HG03175 (cell line): Measurements from ENCODE around the gene SLC9A4.

ENCODE experiments used
- ATAC-seq: cut with Tn5 transposase; IDR thresholded peaks from one replicate; pipeline ENCODE4 v1.9.1; 2021; ENCODE audit warnings: mild to moderate bottlenecking, moderate library complexity; ENCODE audit not compliant: unreplicated experiment

Gene SLC9A4

DNA sequence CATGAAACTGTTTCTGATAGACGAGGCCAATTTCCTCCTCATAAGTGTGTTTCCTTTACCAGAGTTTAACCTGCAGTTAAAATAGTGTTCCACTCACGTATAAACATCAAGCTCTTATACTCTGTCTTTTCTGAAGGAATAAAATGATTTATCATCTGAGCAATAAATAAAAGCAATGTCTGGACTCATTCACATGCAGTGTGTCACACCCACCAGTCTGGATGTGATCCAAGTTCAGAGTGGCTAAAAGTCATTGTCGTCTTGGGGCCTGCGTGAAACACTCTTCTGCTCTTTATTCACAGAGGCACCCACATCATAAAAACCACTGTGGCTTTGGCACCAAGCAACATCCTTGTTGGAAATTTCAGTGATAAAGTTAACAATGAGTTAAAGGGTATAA lies 19.5 kb upstream of the SLC9A4 start:
- no peak for ATAC-seq

DNA sequence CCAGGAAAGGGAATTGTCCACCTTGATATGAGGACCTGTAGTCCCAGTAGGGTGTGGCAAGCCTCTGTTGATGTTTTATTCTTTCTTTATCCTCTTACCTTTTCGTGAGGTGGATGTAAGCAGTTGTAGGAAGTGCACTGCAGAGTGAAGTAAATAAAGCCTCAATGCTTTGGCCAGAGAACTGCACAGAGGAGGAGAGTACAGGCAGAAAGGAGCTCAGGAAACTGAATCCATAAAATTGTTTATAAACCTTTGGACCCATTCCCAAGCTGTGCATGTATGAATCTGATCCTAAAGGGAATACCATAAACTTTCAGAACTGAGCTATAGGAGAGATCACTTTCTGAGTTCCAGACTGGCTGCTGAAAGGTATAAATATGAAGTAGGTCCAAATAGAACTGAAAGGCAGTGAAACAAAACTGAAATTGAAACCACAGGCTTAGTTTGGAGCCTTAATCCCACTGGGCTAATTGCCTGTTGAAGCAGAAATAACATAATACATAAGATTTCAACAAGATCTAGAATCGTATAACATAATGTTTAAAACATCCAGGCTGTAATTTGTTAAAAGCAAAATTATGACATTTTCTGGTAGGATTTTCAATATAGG lies 17.9 kb upstream of the SLC9A4 start:
- ATAC-seq = no peak

DNA sequence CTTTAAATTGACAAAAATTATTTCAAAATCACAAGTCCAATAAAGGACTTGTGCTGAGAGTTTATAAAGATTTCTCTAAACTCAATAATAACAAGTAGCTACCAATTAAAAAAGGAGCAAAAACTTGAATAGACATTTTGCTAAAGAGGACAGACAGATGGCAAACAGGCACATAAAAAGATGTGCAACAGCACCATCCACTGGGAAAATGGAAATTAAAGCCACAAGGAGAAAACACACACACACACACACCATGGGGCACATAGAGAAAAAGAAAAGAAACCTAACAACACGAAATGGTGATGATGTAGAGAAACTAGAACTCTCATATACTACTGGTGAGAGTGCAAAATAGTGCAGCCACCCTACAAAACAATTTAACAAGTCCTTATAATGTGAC lies 12.6 kb upstream of the SLC9A4 start:
- ATAC-seq = no peak

DNA sequence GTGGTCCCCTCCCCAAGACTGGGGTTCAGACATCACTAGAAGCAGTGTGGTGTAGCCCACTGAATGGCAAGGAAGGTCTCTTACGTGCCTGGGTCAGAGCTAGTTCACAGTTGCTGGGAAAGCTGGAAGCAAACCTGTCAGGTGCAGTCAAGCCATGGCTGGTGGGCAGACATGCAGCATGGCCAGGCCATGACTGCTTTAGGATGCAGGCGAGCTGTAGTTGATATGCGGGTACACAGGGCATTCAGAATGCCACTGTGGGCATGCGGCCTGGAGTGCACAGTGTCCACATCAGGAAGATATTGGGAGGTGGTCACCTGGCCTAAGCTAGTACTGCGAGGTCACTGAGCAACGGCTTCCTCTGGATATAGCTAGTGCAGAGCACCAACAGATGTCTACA lies 11.8 kb upstream of the SLC9A4 start:
- ATAC-seq = no peak

DNA sequence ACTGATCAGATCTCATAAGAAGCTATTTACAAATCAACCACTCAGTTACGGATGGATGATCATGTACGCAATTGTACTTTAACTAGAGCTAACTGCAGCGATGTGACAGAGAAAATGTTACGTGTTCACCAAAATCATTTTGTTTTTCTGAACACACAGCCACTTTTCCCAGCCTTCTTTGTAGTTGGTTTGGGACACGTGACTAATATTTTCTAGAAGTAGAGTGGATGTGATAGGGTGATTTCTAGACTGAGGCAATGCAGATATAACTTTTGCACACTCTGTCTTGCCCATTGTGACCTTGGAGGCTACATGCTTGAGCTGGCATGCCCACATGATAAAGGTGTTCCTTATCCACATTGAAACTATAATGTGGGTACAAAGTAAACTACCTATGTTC lies 9.9 kb upstream of the SLC9A4 start:
- ATAC-seq = no peak

DNA sequence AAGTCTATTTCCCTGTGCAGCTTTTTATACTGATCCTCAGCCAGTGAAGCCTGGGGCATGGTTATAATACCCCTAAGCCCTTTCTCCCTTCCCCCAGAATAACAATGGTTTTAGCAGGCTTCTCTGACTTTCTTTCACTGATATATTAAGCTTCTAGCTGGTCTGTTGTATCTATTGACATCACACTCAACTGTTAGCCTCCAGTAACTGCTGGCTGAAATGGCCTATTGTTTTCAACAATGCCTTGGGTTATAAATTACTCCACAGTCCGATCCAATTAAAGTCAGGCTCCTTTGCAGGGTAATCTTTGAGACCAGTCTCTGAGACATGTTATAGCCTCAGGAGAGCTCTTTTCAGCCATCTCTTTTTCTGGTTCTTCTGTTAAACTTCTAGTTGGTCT lies 2.9 kb upstream of the SLC9A4 start:
- ATAC-seq = no peak

DNA sequence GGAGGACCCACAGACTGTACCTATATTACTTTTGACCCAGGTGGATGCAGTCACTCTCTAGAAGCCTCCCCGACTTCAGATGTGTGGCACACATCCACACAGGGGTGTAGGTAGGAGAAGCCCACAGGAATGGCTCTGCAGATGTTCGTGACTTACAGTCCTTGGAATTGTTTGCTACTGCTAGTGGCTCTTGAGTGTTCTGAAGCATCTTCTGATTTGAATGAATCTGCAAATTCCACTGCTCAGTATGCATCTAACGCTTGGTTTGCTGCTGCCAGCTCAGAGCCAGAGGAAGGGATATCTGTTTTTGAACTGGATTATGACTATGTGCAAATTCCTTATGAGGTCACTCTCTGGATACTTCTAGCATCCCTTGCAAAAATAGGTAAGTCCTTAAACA lies 605 bp downstream of the SLC9A4 start:
- no peak for ATAC-seq

DNA sequence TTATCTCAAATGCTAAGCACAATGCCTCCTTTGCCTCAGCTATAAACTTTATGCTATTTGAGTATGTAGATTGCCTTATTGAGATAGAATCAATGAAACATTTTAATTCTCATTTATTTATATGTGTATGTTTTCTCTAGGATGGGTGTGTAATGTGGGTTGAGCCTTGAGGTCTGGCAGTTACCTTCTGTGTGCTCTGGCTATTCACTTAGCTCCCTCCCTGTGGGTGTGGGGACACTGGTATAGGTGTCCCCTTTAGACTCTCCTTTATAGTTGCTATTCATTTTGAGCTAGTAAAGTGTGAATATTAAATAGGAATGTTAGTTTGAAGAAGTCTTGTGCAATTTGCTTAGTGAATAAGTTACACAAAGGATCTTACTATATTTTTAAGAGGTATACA lies 1.8 kb downstream of the SLC9A4 start:
- ATAC-seq = no peak

DNA sequence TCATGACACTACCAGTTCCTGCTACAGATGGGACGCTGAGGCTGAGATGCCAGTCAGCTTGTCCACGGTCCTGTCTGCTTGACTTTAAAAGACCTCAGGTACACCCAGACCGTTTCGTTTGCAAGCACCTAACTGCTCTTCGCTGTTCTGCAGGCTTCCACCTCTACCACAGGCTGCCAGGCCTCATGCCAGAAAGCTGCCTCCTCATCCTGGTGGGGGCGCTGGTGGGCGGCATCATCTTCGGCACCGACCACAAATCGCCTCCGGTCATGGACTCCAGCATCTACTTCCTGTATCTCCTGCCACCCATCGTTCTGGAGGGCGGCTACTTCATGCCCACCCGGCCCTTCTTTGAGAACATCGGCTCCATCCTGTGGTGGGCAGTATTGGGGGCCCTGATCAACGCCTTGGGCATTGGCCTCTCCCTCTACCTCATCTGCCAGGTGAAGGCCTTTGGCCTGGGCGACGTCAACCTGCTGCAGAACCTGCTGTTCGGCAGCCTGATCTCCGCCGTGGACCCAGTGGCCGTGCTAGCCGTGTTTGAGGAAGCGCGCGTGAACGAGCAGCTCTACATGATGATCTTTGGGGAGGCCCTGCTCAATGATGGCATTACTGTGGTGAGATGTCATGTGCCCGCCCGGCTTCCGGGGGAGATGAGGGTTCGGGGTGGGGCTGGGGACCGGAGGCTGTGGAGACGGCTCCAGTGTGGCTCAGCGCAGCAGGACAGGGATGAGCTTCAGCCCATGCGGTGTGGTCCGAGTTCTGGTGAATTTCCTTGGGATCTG lies 5.9 kb downstream of the SLC9A4 start:
- ATAC-seq = no peak

DNA sequence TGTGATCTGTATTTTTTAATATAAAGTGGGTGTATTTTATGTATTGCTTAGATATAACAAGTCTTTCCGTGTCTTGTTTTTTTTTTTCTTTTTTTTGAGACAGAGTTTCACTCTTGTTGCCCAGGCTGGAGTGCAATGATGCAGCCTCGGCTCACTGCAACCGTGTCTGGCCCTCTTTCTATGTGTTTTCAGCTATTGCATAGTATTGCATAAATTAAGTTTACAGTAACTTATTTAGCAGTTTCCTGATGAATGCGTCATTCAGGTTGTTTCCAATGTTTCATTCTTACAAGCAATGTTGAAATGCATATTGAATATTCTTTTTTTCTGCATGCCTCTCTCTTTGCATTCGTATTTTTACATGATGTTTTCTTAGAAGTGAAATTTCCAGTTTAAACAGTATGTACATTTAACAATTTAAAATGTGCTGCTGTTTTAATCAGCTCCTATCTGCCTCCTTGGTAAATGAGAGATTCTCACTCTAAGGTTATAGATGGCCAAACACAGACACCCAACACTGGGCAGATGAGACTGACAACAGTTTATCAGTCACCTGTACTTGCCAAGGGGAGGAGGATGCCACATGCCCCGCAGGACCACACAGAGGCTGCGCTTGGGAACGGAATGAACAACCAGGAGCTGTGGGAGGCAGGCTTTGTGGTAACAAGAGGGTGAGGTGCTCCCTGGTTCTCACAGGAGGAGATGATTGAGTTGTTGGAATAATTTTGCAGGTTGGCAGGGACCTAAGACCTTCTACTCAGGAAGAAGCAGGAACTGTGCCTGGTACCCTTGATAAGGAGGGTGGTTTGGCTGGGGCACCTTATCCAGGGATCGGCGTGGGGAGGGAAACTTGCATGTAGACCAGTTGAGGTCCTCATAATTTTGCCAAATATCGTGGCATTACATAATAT lies 7.5 kb downstream of the SLC9A4 start:
- no peak for ATAC-seq

DNA sequence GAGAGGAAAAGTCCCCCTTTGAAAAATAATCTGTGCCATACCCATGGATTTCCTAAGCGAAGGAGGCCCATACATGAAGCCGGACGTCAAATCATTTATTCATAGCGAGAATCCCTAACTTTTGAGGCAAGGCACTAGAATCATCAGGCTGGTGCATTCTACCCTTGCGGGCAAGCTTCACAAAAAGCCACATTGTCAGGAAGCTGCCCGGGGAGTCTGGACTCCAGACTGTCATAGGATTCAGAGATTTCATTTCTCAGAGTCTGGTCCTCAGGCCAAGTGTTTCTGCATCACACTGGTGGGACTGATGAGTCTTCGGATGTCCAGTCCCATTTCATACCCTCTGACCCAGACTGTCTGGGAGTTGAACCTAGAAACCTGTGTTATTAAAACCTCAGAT lies 8.9 kb downstream of the SLC9A4 start:
- no peak for ATAC-seq

DNA sequence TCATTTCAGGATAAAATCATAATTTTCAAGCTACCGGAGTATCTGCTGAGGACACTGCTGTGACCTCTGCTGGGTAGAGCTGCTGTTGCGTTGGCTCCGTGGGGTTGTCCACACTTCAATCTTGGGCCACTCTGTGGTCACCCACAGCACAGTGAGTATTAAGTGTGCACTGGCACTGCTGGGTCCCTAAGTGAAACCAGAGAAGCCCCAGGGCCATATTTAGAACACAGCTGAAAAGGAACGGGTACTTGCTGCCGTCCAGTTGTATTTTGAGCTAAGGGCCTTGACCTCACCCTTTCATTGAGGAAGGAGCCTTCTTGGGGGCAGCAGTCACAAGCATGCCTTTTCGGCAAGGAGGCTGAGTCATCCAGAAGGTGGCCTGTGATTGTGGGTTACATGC lies 10.1 kb downstream of the SLC9A4 start:
- ATAC-seq = no peak

DNA sequence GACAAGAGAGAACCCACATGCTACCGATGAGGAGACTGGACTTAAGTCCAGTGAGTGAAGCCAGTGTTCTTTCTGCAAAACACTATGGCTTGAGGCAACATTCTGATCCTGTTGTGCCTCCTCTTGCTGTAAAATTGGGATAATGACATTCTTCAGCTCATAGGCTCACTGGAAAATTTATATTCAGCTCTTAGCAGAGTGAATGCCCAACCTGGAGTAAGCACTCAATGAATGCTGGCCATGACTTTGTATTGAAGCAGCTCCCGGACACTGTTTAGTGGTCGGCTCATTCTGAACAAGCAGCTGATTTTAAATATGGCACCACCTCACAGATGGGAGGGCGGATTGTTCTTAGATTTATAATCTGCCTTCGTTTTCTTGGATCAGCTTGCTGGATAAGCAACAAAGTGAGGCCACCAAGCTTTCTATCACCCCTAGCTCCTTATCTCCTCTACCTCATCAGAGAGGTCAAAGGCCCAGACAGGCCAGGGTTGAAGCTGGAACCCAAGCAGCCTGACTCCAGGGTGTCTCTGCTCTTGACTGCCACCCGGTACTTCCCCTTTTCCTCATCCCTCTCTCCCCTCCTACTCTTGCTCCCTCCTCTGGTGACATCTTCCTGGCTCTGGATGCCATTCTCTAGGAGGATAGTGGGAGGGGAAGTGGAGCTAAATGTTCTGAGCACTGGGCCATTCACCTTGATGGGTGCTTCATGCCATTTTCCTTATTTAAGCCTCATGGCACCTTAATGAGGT lies 11.5 kb downstream of the SLC9A4 start:
- ATAC-seq = no peak

DNA sequence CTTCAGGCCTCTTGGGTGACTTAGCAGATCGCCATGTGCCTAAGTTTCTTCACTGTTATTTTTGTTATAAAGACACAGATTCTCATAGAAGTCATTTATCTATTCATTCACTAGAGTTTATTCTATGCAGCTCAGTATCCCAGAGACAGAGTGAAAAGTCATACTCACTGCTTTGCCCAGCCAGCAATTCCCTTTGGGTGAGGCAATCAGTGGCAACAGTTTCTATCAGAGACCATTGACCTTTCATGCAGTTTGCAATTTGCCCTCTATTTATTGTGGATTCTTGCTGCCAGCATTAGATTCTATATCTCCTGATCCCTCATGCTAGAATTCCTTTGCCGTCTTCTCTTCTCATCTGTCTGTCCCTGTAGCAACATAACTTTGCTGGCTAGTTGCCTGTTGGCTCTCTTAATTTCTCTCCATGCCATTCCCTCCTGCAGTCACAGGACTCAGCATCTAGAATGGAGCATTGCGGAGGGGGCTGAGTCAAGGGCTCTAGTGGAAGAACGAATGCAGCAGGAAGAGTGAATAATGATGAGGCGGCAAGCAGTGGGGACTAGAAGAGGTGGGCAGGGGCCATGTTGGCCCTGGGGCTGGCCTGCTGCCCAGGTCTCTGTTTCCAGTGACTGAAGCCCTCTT lies 12.2 kb downstream of the SLC9A4 start:
- ATAC-seq = no peak

DNA sequence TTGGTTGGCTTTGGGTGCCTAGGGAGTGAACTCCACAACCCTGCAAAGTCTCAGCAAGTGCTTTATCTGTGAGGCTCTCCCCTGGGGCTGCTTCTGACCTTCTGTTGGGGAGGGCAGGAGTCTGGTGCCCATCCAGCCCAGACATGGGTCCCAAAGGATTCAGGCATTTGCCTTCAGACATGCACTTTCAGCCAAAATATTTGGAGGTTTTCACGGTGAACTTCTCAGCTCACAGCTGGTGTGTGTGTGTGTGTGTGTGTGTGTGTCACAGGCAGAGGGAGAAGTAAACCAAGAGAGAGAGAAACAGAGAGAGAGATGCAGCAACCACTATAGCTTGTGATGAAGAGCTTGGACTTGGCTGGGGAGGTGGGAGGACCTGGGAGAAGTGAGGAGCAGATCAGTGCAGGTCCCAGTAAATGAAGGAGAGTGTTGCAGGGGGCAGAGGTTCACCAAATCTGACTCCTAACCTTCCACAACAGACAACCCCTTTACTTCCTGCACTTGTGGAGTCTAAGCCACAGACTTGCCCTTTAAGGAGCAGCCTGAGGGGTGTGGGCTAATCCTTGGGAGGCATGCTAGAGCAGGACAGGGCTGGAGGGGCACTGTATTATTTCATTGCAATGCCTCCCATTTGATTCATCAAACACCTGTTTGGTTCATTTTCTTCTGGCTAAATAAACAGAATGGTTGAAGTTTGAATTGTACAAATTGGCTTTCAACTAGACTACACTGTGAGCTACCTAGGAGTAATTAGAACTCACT lies 14.1 kb downstream of the SLC9A4 start:
- no peak for ATAC-seq

DNA sequence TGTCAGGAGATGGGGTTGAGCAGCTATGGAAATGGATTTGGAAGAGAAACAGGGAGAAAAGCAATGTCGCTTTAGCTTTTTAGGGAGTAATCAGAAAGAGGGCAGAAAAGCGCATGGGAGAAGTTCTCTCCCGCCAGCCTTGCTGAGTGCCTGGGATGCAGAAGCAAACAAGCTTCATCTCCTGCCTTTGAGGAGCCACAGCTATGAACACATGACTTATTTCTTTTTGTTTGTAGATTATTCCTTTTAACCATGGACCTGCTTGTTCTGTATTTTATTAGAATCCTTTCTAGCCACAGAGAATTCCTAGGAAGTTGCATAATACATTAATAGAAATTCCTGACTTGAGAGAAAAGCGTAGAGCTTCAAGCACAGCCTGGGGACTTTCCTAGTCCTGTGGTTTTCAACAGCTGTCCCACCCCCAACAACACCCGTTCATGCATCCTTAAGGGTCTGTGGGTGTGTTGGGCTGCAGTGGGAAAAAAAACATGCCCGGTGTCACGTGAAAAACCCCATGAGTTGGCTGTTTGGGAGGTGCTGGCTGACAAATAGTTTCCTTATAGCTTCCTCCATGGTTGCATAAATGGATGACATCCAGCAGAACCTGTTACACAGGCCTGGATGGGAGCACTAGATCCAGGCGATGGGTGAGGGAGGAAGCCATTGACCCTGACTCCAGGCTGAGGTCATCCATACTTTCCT lies 14.9 kb downstream of the SLC9A4 start:
- ATAC-seq = no peak

DNA sequence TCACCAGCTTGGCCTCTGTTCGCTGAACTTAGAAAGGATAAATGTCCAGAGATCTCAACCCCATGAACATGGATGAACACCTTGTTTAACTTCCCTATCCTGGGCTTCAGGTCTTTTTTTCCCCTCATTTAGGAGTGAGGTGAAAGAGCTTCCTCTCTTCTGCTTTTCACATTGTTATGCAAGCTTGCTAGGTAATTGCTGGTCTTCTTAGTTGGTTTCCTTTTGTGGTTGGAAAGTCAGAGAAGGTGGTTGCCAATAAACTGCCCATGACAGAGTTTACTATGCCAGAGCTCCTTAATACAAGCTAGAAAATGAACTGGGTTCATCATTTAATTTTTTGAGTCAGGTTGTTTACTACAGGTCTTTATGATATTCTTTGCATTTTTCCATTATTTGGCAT lies 16.6 kb downstream of the SLC9A4 start:
- no peak for ATAC-seq

DNA sequence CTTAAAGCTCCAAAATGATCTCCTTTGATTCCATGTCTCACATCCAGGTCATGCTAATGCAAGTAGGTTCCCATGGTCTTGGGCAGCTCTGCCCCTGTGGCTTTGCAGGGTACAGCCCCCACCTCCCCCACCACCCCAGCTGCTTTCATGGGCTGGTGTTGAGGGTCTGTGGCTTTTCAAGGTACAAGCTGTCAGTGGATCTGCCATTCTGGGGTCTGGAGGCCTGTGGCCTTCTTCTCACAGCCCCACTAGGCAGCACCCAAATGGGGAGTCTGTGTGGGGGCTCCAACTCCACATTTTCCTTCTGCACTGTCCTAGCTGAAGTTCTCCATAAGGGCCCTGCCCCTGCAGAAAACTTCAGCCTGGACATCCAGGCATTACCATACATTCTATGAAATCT lies 19.0 kb downstream of the SLC9A4 start:
- ATAC-seq = no peak

DNA sequence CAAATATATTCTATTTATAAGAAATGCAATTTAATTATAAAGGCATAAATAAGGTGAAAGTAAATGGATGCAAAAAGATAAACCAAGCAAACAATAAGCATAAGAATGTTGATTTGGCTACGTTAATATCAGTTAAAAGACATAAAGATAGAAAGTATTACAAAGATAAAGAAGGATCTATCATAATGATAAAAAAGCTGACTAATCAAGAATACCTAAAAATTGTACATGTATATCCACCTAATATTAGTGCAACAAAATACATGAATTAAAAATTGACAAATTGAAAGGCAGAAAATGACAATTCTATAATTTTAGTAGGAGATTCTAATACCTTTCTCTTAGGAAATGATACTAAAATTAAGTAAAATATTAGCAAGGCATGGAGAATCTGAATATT lies 21.5 kb downstream of the SLC9A4 start:
- ATAC-seq = no peak
